HepG2 (cell line): Measurements from ENCODE around the gene LSM10. TPM values are rescaled to one million over a fixed set of nuclear protein-coding genes. Genes with fewer than 3 reads are reported as not detected.

Experiments used
- ATAC-seq: fragments of 200-7000 bp; cut with Tn5 transposase; 3 replicates; pipeline ENCODE4 v1.9.1; 2020; ENCODE audit warnings: mild to moderate bottlenecking, moderate library complexity
- BruUV-seq: library from RNA; stranded (reverse); fragments of 400-500 nt; replicated peaks from 2 replicates; lab custom pipeline; 2021; lab: Mats Ljungman, UMichigan
- CTCF ChIA-PET: fragments of 300-600 bp; formaldehyde crosslinking; extraction: SDS; loops from one replicate; lab custom pipeline; 2021; ENCODE audit warnings: low total read pairs, inconsistent platforms, low intra/inter-chr PET ratio; lab: Yijun Ruan, JAX
- POLR2A ChIA-PET: fragments of 350-600 bp; sonication (Branson Sonifier 250); formaldehyde crosslinking; loops from one replicate; lab custom pipeline; 2020; ENCODE audit warnings: antibody characterized with exemption, inconsistent platforms; lab: Yijun Ruan, JAX
- DNase-seq: peaks from one replicate; pipeline ENCODE4 v3.0.0-alpha.2; 2015; ENCODE audit warnings: low spot score
- FAIRE-seq: peaks from 3 replicates; lab custom pipeline; 2011; peaks lifted over from hg19 to GRCh38; lab: Jason Lieb, UNC
- H2AFZ ChIP-seq: one replicate; pipeline ENCODE4 v1.6.1; 2011; ENCODE audit warnings: low read length, inconsistent platforms
- H3K27ac ChIP-seq: fragments of 300-600 bp; 3 replicates; pipeline ENCODE4 v1.8.0; 2011; ENCODE audit warnings: mixed run types, mild to moderate bottlenecking, mixed read lengths, low read length, inconsistent platforms; ENCODE audit not compliant: insufficient read depth; ENCODE audit errors: extremely low read length
- H3K27me3 ChIP-seq, 2 experiments: fragments of 200-600 bp in 1 of 2; 2 replicates in 1 of 2; 3 replicates in 1 of 2; pipeline versions ENCODE4 v1.6.0 to v1.8.0; 2011; ENCODE audit warnings: low read length in 2 of 2, mild to moderate bottlenecking in 2 of 2, moderate library complexity in 2 of 2, inconsistent platforms in 1 of 2; ENCODE audit not compliant: insufficient read depth in 2 of 2, control insufficient read depth in 1 of 2
- H3K36me3 ChIP-seq, 2 experiments: fragments of 200-600 bp in 1 of 2; replicated peaks in 1 of 2; 2 replicates in 1 of 2; 3 replicates in 1 of 2; pipeline versions ENCODE4 v1.5.1 to v1.8.0; 2011; ENCODE audit warnings: low read length in 2 of 2, inconsistent platforms in 1 of 2; ENCODE audit not compliant: insufficient read depth in 2 of 2, control insufficient read depth in 1 of 2
- H3K4me1 ChIP-seq: 2 replicates; pipeline ENCODE4 v1.5.1; 2012; ENCODE audit warnings: low read length, inconsistent platforms; ENCODE audit not compliant: insufficient read depth
- H3K4me2 ChIP-seq: 2 replicates; pipeline ENCODE4 v1.6.0; 2011; ENCODE audit warnings: low read depth, low read length, inconsistent platforms
- H3K4me3 ChIP-seq, 3 experiments: fragments of 200-600 bp in 1 of 3; sonication (generic), shearing (Covaris generic) in 1 of 3; replicated peaks in 1 of 3; 2 replicates each; pipeline ENCODE4 v1.5.1; 2011 to 2016; ENCODE audit warnings: low read length in 3 of 3, inconsistent platforms in 2 of 3, low read depth in 2 of 3, mild to moderate bottlenecking in 2 of 3, control low read depth in 1 of 3, mixed read lengths in 1 of 3; ENCODE audit not compliant: insufficient read depth in 1 of 3
- H3K79me2 ChIP-seq: one replicate; pipeline ENCODE4 v1.6.1; 2011; ENCODE audit warnings: low read length, inconsistent platforms; ENCODE audit not compliant: insufficient read depth
- H3K9ac ChIP-seq: 2 replicates; pipeline ENCODE4 v1.6.0; 2011; ENCODE audit warnings: mild to moderate bottlenecking, low read depth, low read length, inconsistent platforms; ENCODE audit not compliant: insufficient read depth
- H3K9me3 ChIP-seq: 2 replicates; pipeline ENCODE4 v1.5.1; 2012; ENCODE audit warnings: mild to moderate bottlenecking, low read length
- H4K20me1 ChIP-seq: 2 replicates; pipeline ENCODE4 v1.6.0; 2011; ENCODE audit warnings: inconsistent platforms, mild to moderate bottlenecking, low read length, moderate library complexity; ENCODE audit not compliant: insufficient read depth
- ARID2 ChIP-seq: sonication (generic); formaldehyde crosslinking; IDR thresholded peaks from 2 replicates; pipeline ENCODE4 v1.8.1; 2022; ENCODE audit warnings: mild to moderate bottlenecking, missing genetic modification reagents, borderline replicate concordance
- ARNT ChIP-seq: fragments of 450-650 bp; IDR thresholded peaks from 2 replicates; pipeline ENCODE4 v1.6.1; 2017
- HNRNPLL ChIP-seq: fragments of 200-400 bp; formaldehyde crosslinking; IDR thresholded peaks from 2 replicates; pipeline ENCODE4 v1.6.1; 2017; ENCODE audit warnings: mild to moderate bottlenecking, low read depth, low read length; ENCODE audit not compliant: poor library complexity, severe bottlenecking
- HNRNPUL1 ChIP-seq: fragments of 200-400 bp; formaldehyde crosslinking; IDR thresholded peaks from 2 replicates; pipeline ENCODE4 v1.6.1; 2017; ENCODE audit warnings: low read depth, mild to moderate bottlenecking, low read length, moderate library complexity
- SETDB1 ChIP-seq: sonication (generic); formaldehyde crosslinking; IDR thresholded peaks from 2 replicates; pipeline ENCODE4 v1.5.1; 2020; ENCODE audit warnings: missing genetic modification reagents, mild to moderate bottlenecking, borderline replicate concordance
- U2AF2 ChIP-seq: fragments of 200-400 bp; formaldehyde crosslinking; IDR thresholded peaks from 2 replicates; pipeline ENCODE4 v1.6.1; 2017; ENCODE audit warnings: low read depth, mild to moderate bottlenecking, low read length
- ZFYVE20 ChIP-seq: sonication (generic); formaldehyde crosslinking; IDR thresholded peaks from 2 replicates; pipeline ENCODE4 v1.8.0; 2023; ENCODE audit warnings: low read depth, mild to moderate bottlenecking, moderate library complexity, missing genetic modification reagents, borderline replicate concordance
- ZNF138 ChIP-seq: sonication (generic); formaldehyde crosslinking; IDR thresholded peaks from 2 replicates; pipeline ENCODE4 v1.5.0; 2020; ENCODE audit warnings: mild to moderate bottlenecking, low read depth, missing genetic modification reagents
- ZNF232 ChIP-seq: sonication (generic); formaldehyde crosslinking; IDR thresholded peaks from 2 replicates; pipeline ENCODE4 v1.4.0; 2020; ENCODE audit warnings: missing genetic modification reagents, borderline replicate concordance
- ZNF496 ChIP-seq: sonication (generic); formaldehyde crosslinking; IDR thresholded peaks from 2 replicates; pipeline ENCODE4 v1.8.1; 2023; ENCODE audit warnings: mild to moderate bottlenecking, moderate library complexity, missing genetic modification reagents; ENCODE audit not compliant: insufficient replicate concordance
- ZNF577 ChIP-seq: sonication (generic); formaldehyde crosslinking; IDR thresholded peaks from 2 replicates; pipeline ENCODE4 v1.4.0; 2020; ENCODE audit warnings: mild to moderate bottlenecking, low read depth, missing genetic modification reagents, borderline replicate concordance
- ZNF724P ChIP-seq: sonication (generic); formaldehyde crosslinking; IDR thresholded peaks from 2 replicates; pipeline ENCODE4 v1.8.0; 2022; ENCODE audit warnings: missing genetic modification reagents, borderline replicate concordance
- ZNF879 ChIP-seq: sonication (generic); formaldehyde crosslinking; IDR thresholded peaks from 2 replicates; pipeline ENCODE4 v1.8.1; 2023; ENCODE audit warnings: missing genetic modification reagents
- WGBS: methylation state at CpG from one replicate; pipeline ENCODE4 v1.1.6; 2017; ENCODE audit warnings: low lambda C conversion rate; 5-methylcytosine and 5-hydroxymethylcytosine counted together
- in situ Hi-C: cut with HindIII; loops from 2 replicates; pipeline ENCODE4 v1.10.0; 2017; ENCODE audit warnings: low pct_unique_long_range_greater_than_20kb; ENCODE audit not compliant: extremely low pct_ligation_motif_present
- intact Hi-C: fragments of 100-400 bp; cut with micrococcal nuclease; formaldehyde crosslinking; loops from one replicate; pipeline ENCODE4 v1.10.0; 2022; ENCODE audit not compliant: unreplicated experiment
- polyA plus RNA-seq, 8 experiments: library from polyadenylated mRNA; depleted of rRNA in 3 of 8; stranded (reverse) in 7 of 8; unstranded in 1 of 8; fragments of >200 nt; fragmentation: Illumina TruSeq in 4 of 8; extraction: Trizol in 4 of 8; gene quantifications; 2 replicates each; pipeline versions ENCODE4 v1.2.1 to v1.2.3, GENCODE V29; 2011 to 2016; ENCODE audit warnings: low read depth in 4 of 8, missing spikeins in 1 of 8, mixed read lengths in 1 of 8; ENCODE audit not compliant: insufficient read depth in 1 of 8
- total RNA-seq, 5 experiments: library from RNA; depleted of rRNA; stranded (reverse); fragments of >200 nt; fragmentation: Illumina TruSeq; extraction: Trizol; gene quantifications; 2 replicates each; pipeline ENCODE4 v1.2.3, GENCODE V29; 2016; ENCODE audit warnings: low read depth in 1 of 5
- TF ChIP-seq, protein P1 (sequence below): sonication (generic); formaldehyde crosslinking; IDR thresholded peaks from 2 replicates; pipeline ENCODE4 v1.8.0; 2022; ENCODE audit warnings: mild to moderate bottlenecking, missing genetic modification reagents, moderate library complexity
- TF ChIP-seq, protein P2 (sequence below): sonication (generic); formaldehyde crosslinking; IDR thresholded peaks from 2 replicates; pipeline ENCODE4 v1.4.0; 2020; ENCODE audit warnings: missing genetic modification reagents, borderline replicate concordance
- TF ChIP-seq, protein P3 (sequence below): sonication (generic); formaldehyde crosslinking; IDR thresholded peaks from 2 replicates; pipeline ENCODE4 v1.4.0; 2020; ENCODE audit warnings: missing genetic modification reagents

The LSM10 gene
- total and polyA plus RNA-seq, 2 of the 13 experiments (the other 11 are each of a cell fraction or from before 2014, with no cell fraction given), result 14.0 to 52.0 TPM

DNA sequence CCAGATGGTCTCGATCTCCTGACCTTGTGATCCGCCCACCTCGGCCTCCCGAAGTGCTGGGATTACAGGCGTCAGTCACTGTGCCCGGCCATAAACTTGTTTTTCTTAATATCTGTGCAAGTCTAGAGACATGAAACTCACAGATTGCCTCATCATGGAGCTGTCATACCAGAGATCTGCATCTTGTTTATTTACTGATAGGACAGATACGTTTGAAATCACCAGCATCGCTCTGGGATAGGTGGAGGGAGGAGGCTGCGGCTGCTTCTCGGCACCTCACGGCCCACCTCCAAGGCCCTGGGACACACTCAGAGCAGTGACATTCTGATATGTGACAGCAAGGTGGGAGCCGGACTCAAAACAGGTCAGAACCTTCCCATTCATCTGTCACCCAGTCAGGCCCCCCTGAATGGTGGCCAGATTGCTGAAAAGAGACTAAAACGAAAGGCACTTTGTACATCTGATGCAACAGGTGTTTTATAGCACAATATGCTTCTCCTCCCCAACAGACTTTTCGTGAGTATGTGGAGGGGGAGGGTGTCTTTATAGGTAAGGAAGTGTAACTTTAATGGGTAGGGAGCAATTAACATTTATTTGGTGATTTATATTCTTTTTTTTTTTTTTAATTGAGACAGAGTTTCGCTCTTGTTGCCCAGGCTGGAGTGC lies 18.1 kb upstream of the LSM10 start:
- no peak for DNase-seq
- no peak for FAIRE-seq
- no peaks in the 10 kb centered on the region for H3K9me3 ChIP-seq
- H3K27ac ChIP-seq, result no peak overlapping the region
- no peak overlapping the region for H2AFZ ChIP-seq
- no peaks in the 10 kb centered on the region for H4K20me1 ChIP-seq
- no peaks in the 10 kb centered on the region for H3K79me2 ChIP-seq
- CTCF ChIA-PET, result no interaction called here
- POLR2A ChIA-PET, result no interaction called here
- no peak overlapping the region for H3K4me2 ChIP-seq
- peaks cover 6% of the 10 kb centered on the region; the same call in 1 of the 2 replicates for H3K4me1 ChIP-seq
- no peaks in the 10 kb centered on the region; a peak in 1 of 5 replicates for H3K36me3 ChIP-seq
- 93% methylated on average over 15 of the region's 15 CpGs for WGBS
- in situ Hi-C loops, result no loop called here
- H3K27me3 ChIP-seq, result no peaks in the 10 kb centered on the region
- no peak for ATAC-seq
- BruUV-seq, result no TSS peak
- intact Hi-C loops, result no loop called here
- no peak overlapping the region for H3K4me3 ChIP-seq
- no peak overlapping the region for H3K9ac ChIP-seq
- TF ChIP-seq HNRNPUL1 (no peak), ARNT (no peak), U2AF2 (no peak), ZNF232 (CRISPR knock-in tag) (no peak), ZNF496 (CRISPR knock-in tag) (no peak), SETDB1 (no peak), HNRNPLL (no peak), ZNF577 (CRISPR knock-in tag) (no peak), ZNF138 (CRISPR knock-in tag) (no peak), ZNF879 (CRISPR knock-in tag) (no peak), ZFYVE20 (CRISPR knock-in tag) (no peak), ARID2 (CRISPR knock-in tag) (no peak), ZNF724P (no peak)
- TF ChIP-seq, protein P1, sequence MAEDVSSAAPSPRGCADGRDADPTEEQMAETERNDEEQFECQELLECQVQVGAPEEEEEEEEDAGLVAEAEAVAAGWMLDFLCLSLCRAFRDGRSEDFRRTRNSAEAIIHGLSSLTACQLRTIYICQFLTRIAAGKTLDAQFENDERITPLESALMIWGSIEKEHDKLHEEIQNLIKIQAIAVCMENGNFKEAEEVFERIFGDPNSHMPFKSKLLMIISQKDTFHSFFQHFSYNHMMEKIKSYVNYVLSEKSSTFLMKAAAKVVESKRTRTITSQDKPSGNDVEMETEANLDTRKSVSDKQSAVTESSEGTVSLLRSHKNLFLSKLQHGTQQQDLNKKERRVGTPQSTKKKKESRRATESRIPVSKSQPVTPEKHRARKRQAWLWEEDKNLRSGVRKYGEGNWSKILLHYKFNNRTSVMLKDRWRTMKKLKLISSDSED (CRISPR knock-in tag), result no peak
- TF ChIP-seq, protein P2, sequence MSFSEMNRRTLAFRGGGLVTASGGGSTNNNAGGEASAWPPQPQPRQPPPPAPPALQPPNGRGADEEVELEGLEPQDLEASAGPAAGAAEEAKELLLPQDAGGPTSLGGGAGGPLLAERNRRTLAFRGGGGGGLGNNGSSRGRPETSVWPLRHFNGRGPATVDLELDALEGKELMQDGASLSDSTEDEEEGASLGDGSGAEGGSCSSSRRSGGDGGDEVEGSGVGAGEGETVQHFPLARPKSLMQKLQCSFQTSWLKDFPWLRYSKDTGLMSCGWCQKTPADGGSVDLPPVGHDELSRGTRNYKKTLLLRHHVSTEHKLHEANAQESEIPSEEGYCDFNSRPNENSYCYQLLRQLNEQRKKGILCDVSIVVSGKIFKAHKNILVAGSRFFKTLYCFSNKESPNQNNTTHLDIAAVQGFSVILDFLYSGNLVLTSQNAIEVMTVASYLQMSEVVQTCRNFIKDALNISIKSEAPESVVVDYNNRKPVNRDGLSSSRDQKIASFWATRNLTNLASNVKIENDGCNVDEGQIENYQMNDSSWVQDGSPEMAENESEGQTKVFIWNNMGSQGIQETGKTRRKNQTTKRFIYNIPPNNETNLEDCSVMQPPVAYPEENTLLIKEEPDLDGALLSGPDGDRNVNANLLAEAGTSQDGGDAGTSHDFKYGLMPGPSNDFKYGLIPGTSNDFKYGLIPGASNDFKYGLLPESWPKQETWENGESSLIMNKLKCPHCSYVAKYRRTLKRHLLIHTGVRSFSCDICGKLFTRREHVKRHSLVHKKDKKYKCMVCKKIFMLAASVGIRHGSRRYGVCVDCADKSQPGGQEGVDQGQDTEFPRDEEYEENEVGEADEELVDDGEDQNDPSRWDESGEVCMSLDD (CRISPR knock-in tag), result no peak
- TF ChIP-seq, protein P3, sequence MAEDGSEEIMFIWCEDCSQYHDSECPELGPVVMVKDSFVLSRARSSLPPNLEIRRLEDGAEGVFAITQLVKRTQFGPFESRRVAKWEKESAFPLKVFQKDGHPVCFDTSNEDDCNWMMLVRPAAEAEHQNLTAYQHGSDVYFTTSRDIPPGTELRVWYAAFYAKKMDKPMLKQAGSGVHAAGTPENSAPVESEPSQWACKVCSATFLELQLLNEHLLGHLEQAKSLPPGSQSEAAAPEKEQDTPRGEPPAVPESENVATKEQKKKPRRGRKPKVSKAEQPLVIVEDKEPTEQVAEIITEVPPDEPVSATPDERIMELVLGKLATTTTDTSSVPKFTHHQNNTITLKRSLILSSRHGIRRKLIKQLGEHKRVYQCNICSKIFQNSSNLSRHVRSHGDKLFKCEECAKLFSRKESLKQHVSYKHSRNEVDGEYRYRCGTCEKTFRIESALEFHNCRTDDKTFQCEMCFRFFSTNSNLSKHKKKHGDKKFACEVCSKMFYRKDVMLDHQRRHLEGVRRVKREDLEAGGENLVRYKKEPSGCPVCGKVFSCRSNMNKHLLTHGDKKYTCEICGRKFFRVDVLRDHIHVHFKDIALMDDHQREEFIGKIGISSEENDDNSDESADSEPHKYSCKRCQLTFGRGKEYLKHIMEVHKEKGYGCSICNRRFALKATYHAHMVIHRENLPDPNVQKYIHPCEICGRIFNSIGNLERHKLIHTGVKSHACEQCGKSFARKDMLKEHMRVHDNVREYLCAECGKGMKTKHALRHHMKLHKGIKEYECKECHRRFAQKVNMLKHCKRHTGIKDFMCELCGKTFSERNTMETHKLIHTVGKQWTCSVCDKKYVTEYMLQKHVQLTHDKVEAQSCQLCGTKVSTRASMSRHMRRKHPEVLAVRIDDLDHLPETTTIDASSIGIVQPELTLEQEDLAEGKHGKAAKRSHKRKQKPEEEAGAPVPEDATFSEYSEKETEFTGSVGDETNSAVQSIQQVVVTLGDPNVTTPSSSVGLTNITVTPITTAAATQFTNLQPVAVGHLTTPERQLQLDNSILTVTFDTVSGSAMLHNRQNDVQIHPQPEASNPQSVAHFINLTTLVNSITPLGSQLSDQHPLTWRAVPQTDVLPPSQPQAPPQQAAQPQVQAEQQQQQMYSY (CRISPR knock-in tag), result no peak
